Dedifferentiated amniotic fluid mesenchymal stem cell (primary cell): ENCODE data around the gene SPO11.

Experiments
- DNase-seq: peaks from one replicate; pipeline ENCODE4 v3.0.0-alpha.2; 2016; ENCODE audit errors: extremely low spot score

Gene SPO11

GRCh38 chr20:57375652-57376230, 46.1 kb downstream of the SPO11 start:
- no peak for DNase-seq

- no peak for DNase-seq
Observed at GRCh38 chr20:57377350-57377749, 47.7 kb downstream of the SPO11 start.

DNA sequence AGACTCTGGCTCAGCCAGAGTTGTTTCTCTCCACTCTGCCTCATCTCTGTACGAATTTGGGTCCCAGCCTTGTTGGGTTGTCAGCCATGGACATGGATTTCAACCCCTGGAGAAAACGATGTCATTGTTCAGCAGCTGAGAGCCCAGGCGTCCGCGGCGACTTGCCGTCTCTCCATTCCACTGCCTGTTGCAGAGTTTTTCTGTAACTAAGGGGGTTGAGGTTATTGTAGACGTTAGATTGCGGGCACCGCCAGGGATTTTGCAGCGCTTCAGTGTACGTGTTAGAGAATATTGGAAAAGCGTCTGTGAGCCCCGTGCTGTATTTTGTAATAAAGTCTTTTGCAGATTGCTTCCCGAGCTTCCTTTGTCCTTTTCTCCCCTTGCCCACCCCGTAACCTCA, 48.5 kb downstream of the SPO11 start:
- no peak for DNase-seq

DNA sequence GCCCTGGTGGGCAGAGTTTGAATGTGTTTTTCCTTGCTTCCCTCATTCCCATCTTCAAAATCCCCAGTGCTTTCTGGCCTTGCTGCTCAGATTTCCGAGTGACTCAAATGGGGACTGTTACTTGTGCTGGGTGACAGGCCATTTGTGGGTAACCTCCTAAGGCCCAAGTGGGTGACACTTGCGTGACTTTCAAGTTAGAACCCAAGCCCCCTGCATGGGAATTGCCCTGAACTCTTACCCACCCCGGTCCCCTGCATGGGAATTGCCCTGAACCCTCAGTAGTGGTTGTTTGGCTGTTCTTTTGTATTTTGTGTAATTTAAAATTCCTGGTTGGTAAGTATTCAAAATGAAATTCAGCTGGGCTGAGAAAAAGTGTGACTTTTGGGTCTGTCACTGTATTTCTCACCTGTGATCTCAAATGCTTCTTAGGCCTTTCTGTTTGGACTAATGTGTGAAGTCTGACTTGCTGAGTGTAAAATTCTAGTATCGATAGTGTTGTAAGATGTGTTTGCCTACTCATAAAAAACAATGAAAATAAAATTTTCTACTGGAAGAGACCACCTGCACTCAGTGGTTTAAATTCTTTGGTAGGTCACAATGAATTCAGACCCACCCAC, 49.2 kb downstream of the SPO11 start:
- DNase-seq, result no peak

DNA sequence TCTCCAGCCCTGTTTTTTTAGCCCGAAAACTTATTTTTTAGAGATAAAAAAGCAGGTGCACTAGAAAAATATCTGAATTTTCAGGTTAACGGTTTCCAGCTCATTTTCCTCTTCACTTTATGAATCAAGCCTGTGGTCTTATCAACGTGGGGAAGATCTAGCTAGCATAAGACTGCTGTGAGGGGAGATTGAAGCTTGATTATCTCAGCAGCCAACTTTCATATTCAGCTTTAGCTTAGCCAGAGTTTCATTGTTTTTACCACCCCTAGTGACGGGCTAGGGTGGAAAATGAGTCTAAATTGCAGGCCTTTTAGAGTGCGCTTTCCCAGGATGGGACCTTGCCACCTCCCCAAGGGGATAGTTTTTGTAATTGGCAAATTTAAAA, 49.7 kb downstream of the SPO11 start:
- no peak for DNase-seq

- no peak for DNase-seq
Observed at GRCh38 chr20:57380081-57380750, 50.6 kb downstream of the SPO11 start.

DNA sequence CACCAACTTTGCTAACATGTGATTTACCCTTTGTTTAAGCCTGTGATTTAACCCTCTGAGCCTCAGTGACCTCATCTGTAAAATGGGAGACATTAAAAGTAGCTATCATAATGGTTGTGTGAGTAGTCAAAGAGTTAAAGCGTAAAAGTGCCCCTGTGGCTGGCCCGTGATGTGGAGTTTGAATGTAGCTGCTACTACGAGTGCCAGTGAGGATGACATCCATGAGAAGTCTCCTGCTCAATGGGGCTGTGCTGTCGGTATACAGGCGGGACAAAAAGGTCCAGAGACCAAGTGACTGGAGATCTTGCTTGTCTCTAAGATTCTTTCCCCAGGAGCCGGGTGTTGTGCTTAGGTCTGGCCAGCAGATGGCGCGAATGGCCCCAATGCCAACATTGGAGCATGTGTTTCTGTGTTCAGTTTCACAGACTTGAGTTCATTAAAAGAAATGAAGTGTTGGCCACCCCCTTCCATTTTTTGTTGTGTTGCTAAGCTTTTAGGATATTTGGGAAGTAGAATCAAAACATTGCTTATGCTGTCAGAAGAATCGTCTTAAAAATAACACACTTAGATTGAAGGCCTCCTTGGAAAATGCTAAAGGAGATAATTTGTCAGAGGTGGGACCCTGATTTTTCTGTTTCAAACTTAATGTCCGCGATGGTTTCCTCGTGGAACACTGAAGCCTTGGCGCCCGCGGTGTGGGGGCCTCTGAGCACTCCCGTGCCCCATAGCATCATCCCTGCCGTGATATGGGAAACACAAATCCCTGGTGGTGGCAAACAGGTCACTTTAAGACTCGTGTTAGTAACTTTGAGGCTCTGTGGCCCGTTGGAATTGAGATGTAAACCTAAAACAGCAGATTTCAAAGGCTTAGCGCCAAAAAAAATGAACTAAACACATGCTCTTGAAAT, 52.2 kb downstream of the SPO11 start:
- DNase-seq, result peak; percentile 68

DNA sequence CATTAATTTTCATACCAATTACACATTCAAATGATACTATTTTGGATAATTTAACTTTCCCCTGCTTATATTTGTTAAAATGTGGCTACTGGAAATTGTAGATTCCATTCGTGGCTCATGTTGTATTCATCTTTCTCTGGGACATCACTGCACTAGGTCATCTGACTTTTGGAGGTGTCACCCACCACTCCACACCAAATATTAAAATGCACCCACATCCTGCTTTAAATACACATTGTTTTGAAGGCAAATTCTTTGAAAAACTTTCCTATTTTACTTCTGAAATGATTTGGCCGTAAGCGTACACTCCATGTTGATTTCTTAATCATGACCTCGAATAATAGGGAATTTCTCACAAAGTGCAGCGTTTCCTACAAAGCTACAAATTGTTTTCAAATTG, 52.9 kb downstream of the SPO11 start:
- DNase-seq, result no peak

- no peak for DNase-seq
Observed at GRCh38 chr20:57383447-57384347, 54.1 kb downstream of the SPO11 start.

DNA sequence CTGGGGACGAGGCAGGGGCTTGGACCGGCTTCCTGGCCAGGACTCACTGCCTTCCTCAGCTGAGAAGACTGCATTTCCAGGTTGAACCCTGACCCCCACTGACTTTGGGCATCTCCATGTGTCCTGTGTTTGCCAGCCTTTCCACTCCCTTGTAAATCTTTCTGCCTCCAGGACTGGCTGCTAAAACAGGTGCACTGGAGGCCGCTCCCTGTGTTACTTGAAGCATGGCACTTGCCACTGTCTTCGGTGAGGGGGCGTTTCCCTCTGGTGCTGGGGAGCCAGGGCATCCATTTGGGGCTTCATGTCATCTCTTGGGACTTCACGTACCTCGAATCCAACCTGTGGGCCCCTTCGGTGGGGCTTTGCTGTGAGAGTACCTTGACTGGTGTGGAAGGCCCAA, 54.9 kb downstream of the SPO11 start:
- no peak for DNase-seq

GRCh38 chr20:57384953-57385761, 55.6 kb downstream of the SPO11 start:
- no peak for DNase-seq

DNA sequence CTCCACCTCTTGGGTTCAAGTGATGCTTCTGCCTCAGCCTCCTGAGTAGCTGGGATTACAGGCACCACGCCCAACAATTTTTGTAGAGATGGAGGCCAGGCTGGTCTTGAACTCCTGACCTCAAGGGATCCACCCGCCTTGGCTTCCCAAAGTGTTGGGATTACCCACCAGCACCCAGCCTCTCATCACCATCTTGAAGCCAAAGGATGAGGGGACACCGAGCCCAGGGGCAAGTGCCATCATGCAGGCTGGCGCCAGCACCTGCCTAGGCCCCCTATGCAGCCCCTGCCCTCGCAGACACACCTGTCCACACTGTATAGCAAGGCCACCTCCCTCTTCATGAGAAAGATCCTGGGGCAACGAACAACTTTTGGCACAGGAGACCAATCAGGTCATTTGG, 56.3 kb downstream of the SPO11 start:
- no peak for DNase-seq

- DNase-seq, result no peak
Observed at GRCh38 chr20:57386762-57387161, 57.2 kb downstream of the SPO11 start.

- DNase-seq, result no peak
Observed at GRCh38 chr20:57387463-57387862, 57.9 kb downstream of the SPO11 start.

GRCh38 chr20:57387945-57388371, 58.4 kb downstream of the SPO11 start:
- no peak for DNase-seq

GRCh38 chr20:57388953-57389694, 59.5 kb downstream of the SPO11 start:
- DNase-seq, result no peak

- DNase-seq, result no peak
Observed at GRCh38 chr20:57389695-57390603, 60.3 kb downstream of the SPO11 start.

- peak; percentile 15 for DNase-seq
Observed at GRCh38 chr20:57390604-57391438, 61.2 kb downstream of the SPO11 start, which contains the start of gene RBM38. Gene RBM38, plus strand, starts transcription at chr20:57391396. Its CDS starts 186 bp downstream, at chr20:57391582.
